Renal pelvis (tissue), 4 donors: Measurements from ENCODE around the gene TNFSF4. TPM values are rescaled to one million over a fixed set of nuclear protein-coding genes. Genes with fewer than 3 reads are reported as not detected.

Experiments used
- DNase-seq: peaks from one replicate; pipeline ENCODE4 v3.0.0-alpha.2; 2013
- polyA plus RNA-seq, 3 donors: library from polyadenylated mRNA; unstranded; fragments of 120-200 nt; gene quantifications; one replicate each; pipeline ENCODE4 v1.2.1, GENCODE V29; 2013; ENCODE audit not compliant: insufficient read length in 3 of 3

Gene TNFSF4
- polyA plus RNA-seq, 3 donors, result 1.2 to 2.0 (median 1.6) TPM

DNA sequence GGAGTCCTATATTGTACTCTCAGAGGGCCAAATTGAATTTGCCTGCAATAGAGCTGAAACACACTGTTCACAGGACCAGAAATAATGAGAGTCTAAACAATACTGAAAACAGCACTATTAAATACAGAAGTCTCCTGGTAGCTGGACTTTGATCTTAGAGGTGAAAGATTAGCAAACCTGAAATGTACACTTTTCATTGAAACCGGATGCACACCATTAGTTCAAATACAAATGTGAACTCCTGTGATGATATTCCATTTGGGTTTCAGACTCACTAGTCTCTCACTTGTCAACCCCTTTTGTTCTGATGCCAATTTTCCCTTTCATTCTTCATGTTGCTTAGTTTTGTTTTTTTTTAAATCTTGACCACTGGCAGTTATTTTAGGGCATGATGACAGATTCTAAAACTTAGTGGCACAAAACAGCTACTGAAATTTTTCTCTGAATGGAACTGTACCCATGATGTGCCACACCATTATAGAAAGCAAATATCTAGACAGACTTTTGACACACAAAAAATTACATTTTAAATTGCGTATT is 5.9 kb upstream of the TNFSF4 start:
- DNase-seq, result no peak

DNA sequence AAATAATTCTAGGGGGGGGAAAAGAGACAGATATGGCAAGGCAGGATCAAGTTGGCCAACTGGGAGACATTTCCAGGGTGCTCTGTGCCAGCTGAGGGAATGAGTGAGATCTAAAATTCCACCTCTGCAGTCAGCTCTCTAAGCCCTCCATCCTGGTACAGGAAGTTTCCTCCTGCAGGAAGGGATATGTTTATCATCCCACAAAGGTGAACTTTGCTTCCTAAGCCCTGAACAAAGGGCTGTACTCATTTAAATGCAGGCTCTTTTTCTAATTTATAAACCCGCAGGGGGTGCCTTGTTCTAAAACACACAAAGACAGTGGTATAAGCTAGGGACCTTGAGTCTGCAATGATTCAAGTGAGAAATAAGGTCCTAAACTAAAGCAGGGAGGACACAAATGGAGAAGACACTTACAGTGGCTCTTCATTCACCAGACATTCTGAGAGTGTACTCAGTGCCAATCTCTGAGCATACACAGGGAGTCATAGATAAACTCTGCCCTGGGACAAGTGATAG is 3.6 kb upstream of the TNFSF4 start:
- no peak for DNase-seq

DNA sequence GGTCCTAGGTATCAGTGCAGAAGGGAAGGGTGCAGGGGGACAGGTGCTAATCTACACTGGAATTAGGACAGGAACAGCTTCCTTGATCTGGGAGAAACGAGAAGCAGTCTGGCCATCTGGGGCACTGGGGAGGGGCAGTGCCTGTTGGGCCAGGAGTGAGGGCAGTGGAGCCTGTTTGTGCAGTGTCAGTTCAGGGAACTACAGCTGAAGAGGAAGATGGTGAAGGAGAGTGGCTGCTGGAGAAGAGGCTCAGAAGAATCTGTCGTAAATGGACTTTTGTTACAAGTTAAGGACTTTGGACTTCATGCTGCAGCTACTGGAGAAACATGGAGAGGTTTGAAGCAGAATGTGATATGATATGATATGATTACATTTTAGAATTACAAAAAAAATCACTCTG is 3.2 kb upstream of the TNFSF4 start:
- no peak for DNase-seq

DNA sequence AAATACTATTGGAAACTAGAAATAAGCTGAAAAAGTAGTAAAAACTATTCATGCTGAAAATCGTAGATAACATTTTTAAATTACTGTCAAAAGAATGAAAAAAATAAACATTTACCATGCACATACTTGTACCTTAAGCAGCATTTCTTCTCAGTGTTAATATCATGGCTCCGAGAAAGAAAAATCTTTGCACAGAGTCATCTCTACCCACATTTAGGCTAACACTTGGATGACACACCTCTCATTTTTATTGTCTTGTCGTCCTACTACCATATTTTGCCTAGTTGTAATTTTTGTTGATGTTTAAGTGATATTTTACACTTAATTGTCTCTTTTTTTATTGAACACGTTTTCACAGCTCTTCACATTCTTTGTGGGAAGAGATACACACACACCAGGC is 1.7 kb upstream of the TNFSF4 start:
- DNase-seq, result no peak

DNA sequence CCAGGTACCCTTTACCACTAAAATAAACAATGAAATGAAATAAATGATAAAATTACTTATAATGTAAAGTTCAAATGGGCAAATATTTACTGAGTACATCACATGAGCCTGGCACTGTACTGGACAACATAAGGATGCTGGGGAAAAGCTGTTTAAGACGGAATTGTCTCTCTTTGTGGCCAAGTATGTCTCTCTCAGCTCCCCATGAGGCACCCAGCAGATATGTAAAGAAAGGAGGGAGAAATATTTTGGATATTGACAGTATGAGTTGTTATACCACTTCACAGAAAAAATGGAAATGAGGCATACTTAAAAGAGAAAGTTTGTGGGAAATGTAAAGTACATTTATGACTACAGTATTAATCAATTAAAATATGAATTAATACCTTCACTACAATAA is 1.0 kb upstream of the TNFSF4 start:
- DNase-seq, result no peak

DNA sequence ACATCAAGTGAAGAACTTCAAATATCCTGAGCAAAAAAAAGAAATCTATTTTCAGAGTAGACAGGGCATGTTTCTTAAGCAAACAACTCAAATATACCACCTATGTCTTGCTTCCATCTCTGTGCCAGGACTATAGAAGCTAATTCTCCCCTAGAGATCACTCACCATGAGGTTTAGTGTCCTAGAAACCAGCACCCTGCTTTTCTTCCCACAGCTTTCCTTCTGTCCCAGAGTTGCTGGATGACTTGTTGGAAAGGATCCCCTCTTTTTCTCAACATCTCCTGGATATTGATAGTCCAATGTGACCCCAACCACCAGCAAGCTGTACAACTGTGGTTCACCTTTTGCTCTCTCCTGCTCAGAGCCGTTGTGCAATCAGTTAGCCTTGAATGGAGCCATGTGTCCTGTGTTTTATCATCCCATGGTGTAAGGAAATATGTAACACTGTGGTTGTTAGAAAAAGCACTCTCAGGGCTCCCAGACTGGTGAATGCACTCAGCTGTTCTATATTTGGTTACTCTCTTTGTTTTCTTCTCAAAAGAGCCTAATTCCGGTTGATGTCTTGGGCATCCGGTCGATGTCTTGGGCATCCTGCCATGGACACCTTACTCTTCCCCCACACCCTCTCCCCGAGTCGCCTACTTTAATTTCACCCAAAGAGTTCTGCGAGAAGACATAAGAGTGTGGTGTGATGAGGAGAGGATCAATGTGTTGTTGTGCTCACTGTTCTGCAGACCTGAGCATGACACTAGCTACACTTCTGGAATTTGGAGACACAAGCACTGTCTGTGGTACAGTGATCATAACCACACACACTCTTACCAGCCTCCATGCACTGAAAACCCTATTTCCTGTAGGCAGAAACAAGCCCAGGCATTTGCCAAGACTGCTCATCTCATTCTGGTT is 1.7 kb downstream of the TNFSF4 start:
- DNase-seq, result no peak

DNA sequence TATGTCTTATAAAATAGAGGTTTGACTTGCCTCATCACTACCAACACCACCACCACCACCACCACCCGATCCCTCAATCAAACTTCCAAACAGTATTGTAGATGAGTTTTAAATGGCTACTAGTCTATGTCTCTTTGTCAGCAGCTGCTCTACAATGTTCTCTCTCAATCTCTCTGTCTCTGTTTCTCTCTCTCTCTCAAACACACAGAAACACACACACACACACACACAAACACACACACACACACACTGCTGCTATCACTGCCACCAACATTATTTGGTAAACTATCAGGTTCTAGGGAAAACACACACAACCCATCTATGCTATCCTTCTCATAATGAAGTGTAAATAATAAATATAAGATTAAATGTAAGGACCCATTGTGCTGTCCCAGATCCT is 2.4 kb downstream of the TNFSF4 start:
- no peak for DNase-seq

DNA sequence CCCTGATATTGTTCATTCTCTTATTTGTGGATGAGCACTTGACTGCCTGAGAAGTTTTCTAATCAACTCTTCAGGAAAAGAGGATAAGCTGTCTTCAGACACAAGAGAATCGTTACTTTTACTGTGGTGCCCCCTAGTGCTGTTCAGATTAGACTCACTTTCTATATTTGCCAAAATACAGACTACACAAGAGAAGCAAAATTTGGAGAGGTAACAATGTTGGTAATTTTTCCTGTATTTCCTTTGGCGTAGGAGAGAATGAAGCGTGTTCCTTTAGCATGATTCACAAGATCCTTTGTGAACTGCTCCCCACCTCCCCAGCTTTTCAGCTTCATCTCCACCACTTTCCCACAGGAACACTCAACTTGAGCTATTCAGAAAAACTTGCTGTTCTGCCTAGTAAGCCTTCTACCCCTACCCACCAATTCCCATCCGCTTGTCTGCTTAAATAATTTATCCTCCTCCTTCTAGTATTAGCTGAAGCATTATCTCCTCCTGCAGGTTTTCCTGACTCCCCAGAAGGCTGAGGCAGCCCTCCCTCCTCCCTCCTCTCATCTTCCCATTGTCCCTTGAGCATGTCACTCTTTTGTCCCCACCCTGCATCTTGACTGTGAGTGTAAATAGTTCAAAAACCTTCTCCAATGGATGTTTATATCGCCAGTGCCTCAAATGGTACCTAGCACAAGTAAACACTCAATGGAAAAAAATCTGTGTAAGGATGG is 4.5 kb downstream of the TNFSF4 start:
- peak; percentile 42 for DNase-seq

DNA sequence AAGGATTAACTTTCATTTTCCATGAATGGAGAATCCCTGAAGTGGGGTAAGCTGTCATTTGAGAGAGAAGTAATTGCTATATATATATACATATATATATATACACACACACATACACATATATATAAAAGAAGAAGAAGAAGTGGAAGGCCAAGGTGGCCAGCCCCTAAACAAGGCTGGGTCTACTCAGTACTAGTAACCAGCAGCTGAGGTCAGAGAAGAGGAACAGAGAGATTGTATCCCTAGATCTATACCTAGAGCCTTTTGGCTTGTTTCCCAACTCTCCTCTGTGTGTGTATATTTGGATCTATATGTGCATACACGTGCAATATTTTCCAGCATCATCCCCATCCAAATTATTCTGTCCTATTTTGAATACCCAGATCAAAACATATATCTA is 5.2 kb downstream of the TNFSF4 start:
- no peak for DNase-seq

DNA sequence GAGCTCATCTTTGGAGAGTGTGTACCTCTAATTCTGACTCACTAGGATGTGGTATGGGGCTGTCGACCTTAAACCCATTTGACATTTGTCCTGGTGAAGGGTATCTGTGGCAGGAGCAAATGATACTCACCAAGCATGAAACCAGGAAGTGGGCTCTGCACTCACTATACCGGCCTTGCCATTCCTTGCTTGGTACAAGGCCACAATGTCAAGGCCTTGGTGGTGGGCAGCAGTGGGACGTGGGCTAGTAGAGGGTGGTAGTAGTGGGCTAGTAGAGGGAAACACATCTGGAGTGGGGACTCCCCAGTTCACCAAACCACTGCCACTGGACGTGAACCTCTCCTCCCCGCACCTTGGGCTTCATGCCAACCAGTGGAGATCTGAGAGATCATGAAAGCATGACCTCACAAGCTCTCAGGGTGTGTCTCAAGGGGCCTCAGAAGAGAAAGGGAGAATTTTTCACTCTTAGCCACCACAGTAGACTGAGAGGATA is 11.5 kb downstream of the TNFSF4 start:
- no peak for DNase-seq

DNA sequence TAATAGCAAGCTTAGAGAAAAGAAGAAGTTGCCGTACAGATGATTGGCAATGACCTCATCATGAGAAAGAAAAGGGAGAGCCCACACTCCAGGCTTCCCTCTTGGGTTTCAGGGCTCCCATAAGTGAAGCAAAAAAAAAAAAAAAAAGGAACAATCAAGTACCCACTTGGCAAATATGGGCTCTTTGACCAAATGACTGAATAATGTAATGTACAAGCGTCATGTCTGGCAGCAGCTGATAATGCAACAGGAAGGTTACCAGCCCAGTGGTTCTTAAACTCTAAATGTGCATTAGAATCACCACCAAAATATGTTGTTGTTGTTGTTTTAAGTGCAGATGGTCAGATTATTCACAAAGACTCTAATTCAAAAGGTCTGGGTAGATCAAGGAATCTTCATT is 13.5 kb downstream of the TNFSF4 start:
- DNase-seq, result no peak

DNA sequence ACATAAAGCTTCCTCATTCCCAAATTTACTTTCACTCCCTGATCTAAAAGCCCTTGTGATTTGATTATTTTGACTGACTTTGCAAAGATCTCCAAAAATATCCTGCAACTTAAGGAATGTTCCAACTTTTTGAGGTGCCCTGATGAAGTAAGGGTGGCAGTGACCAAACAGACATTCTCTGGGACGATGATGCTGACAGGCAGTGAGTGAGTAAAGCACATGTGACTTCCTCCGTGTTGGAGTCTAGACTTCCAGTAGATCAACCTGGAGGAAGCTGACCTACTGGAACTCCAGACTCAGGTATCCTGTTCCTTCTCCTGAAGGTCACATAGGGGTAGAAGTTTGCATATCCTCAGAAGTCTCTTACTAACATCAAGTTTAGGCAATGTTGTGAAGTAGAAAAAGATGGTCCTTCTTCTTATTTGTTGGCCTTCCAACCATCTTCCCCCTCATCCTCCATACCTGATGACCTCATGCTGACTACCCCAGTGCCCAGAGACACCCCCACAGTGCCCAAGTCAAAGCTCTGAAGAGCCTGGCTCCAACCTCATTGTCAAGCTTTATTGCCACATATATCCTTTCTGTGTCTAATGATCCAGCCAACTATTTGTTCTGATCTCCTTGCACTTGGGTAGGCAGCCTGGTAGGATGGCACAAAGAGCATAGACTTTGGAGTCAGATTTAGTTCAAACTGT is 16.0 kb downstream of the TNFSF4 start:
- no peak for DNase-seq

DNA sequence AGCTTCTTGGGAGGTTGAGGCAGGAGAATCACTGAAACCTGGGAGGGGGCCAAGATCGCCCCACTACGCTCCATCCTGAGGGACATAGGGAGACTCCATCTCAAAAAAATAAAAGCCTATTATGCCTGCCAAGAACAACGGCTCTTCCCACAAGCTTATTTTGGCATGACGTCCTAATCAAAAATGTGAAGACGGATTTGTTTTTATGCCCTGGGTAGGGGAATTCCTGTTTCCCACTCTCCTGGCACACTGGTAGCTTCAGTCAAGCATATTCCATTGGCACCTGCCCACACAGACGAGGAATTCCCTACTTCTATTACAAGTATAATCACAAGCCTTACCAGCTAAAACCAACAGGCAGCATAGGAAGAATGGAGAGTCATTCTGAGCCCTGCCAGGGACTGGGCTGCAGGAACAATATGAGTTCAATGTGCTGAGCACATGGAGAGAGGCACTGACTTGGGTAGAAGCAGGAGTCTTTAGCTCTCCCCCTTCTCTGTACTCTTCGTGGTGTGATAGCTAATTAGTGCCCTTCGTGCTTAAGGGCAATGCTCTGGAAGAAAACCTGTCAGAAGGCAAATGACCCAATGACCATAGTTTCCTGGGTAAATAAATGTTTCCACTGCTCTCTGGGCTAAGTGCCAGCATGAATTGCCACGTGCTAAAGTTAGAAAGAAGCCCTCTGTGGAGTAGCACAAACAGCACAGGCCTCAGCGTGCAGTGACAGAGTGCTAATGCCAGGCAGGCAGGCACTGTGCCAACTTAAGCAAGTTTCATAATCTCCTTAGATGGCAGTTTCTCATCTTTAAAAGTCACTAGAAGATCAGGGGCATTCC is 16.8 kb downstream of the TNFSF4 start:
- DNase-seq, result peak; percentile 54

DNA sequence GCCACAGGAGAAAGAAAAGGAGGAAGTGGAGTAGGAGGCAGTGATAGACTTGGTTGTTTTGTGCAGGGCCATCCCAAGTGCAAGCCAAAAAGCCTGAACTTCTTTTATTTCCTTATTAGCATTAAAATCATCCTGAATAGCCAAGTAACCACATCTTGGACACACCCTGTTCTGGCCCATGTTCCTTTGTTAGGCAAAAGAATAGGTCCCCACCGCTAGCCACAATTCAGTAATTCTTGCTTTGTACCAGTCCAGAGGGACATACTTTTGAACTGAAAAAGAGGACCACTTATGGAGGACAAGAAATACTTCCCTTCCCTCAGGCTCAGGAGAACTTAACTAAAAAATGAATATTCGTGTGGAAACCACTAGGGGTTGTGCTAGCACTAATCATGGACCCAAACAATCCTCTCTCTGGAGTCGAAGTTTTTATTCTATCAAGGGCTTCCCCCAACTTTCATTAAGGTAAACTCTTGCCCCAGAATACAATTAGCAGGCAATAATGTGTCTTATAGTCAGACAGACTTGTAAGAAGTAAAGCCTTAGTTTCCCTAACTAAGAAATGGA is 19.4 kb downstream of the TNFSF4 start:
- no peak for DNase-seq

DNA sequence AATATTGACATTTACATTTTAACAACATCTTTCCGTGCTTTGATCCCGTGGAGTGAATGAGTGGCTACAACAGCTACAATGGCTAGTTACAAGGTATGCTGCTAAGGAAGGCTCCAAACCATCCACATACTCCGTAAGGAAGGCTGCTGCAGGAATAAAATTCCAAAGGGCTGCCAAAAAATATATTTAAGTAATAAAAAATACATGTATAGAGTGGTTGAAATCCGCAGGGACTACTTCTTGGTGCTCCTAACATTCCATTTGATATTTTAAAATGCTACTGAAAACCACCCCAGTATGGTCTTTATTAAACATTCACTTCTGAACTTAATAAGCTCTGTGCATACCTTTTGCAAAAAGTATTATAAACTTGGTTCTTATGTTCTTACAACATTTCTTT is 25.3 kb downstream of the TNFSF4 start:
- DNase-seq, result no peak

DNA sequence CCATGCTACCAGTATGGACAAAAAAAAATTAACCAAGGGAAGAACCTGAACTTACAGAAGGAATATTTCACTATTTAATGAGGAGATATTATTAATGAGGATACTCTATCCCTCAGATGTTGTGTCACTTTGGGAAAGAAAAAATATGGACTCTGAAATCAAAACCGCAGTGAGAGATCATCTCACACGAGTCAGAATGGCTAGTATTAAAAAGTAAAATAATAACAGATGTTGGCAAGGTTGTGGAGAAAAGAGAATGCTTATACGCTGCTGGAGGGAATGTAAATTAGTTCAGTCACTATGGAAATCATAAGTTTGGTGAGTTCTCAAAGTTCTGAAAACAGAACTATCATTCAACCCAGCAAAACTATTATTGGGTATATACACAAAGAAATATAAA is 30.9 kb downstream of the TNFSF4 start:
- DNase-seq, result no peak

DNA sequence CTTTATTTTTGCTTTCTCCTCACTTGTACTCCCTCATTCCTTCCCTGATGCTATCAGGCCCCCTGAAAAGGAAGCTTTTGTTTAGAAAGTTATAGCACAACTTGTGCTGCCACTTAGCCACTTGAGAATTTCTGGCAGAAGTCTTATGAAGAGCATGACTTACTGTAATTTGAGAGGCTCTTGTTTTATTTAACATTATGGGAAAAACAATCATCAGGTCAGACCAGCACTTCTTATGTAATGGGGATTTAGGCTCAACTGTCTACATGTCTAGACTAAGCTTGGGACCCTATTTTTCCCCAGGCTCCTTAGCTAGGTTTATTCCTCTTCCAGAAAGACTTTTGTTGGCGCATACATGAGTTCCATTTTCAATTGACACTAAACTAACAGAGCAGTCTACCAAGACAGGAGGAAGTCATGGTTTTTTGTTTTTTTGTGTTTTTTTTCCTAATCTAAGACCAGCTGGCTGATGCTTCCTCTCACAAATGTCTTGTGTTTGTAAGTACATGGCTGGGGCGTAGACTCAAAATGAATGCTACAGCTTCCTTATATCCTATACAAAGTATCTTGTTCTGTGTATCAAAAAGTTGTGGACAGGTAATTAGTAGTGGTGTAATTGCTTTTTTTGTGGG is 31.5 kb downstream of the TNFSF4 start:
- DNase-seq, result no peak

DNA sequence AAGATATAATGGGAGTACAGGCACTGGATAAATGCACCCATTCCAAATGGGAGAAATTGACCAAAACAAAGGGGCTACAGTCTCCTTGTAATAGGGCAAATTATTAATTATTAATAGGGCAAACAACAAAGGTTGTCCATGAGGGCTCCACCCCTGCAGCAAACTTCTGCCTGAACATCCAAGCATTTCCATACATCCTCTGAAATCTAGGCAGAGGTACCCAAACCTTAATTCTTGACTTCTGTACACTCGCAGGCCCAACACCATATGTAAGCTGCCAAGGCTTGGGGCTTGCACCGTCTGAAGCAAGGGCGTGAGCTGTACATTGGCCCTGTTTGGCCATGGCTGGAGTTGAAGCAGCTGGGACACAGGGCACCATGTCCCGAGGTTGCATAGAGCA is 33.7 kb downstream of the TNFSF4 start:
- no peak for DNase-seq

DNA sequence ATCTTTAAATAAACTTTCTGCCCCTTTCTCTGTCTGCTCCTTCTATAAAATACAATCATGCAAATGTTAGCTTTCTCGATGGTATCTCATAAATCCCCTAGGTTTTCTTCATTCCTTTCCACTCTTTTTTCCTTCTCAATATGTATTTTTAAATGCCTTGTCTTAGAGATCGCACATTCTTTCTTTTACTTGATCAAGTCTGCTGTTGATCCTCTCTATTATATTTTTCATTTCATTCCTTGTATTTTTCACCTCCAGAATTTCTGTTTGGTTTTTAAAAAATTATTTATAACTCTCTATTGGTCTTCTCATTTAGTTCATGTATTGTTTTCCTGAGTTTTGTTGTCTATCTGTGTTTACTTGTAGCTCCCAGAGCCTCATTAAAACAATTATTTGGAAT is 36.0 kb downstream of the TNFSF4 start:
- DNase-seq, result no peak

DNA sequence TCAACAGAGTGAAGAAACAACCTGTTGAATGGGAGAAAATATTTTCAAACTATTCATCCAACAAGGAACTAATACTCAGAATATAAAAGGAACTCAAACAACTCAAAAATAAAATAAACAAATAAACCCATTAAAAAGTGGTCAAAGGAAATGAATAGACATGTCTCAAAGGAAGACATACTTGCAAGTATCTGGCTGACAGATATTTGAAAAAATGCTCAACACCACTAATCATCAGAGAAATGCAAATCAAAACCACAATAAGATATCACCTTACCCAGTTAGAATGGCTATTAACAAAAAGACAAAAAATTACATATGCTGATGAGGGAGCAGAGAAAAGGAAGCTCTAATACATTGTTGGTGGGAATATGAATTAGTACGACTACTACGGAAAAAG is 38.2 kb downstream of the TNFSF4 start:
- DNase-seq, result no peak
